HepG2 (cell line): ENCODE results near the gene SAC3D1. TPM values are rescaled to one million over a fixed set of nuclear protein-coding genes. Genes with fewer than 3 reads are reported as not detected.

Source experiments
- ATAC-seq: fragments of 200-7000 bp; cut with Tn5 transposase; 3 replicates; pipeline ENCODE4 v1.9.1; 2020; ENCODE audit warnings: mild to moderate bottlenecking, moderate library complexity
- BruUV-seq: library from RNA; stranded (reverse); fragments of 400-500 nt; replicated peaks from 2 replicates; lab custom pipeline; 2021; lab: Mats Ljungman, UMichigan
- CTCF ChIA-PET: fragments of 300-600 bp; formaldehyde crosslinking; extraction: SDS; loops from one replicate; lab custom pipeline; 2021; ENCODE audit warnings: low total read pairs, inconsistent platforms, low intra/inter-chr PET ratio; lab: Yijun Ruan, JAX
- POLR2A ChIA-PET: fragments of 350-600 bp; sonication (Branson Sonifier 250); formaldehyde crosslinking; loops from one replicate; lab custom pipeline; 2020; ENCODE audit warnings: antibody characterized with exemption, inconsistent platforms; lab: Yijun Ruan, JAX
- DNase-seq: peaks from one replicate; pipeline ENCODE4 v3.0.0-alpha.2; 2015; ENCODE audit warnings: low spot score
- FAIRE-seq: peaks from 3 replicates; lab custom pipeline; 2011; peaks lifted over from hg19 to GRCh38; lab: Jason Lieb, UNC
- H2AFZ ChIP-seq: one replicate; pipeline ENCODE4 v1.6.1; 2011; ENCODE audit warnings: low read length, inconsistent platforms
- H3K27ac ChIP-seq: fragments of 300-600 bp; 3 replicates; pipeline ENCODE4 v1.8.0; 2011; ENCODE audit warnings: mixed run types, mild to moderate bottlenecking, mixed read lengths, low read length, inconsistent platforms; ENCODE audit not compliant: insufficient read depth; ENCODE audit errors: extremely low read length
- H3K27me3 ChIP-seq, 2 experiments: fragments of 200-600 bp in 1 of 2; 2 replicates in 1 of 2; 3 replicates in 1 of 2; pipeline versions ENCODE4 v1.6.0 to v1.8.0; 2011; ENCODE audit warnings: low read length in 2 of 2, mild to moderate bottlenecking in 2 of 2, moderate library complexity in 2 of 2, inconsistent platforms in 1 of 2; ENCODE audit not compliant: insufficient read depth in 2 of 2, control insufficient read depth in 1 of 2
- H3K36me3 ChIP-seq, 2 experiments: fragments of 200-600 bp in 1 of 2; replicated peaks in 1 of 2; 2 replicates in 1 of 2; 3 replicates in 1 of 2; pipeline versions ENCODE4 v1.5.1 to v1.8.0; 2011; ENCODE audit warnings: low read length in 2 of 2, inconsistent platforms in 1 of 2; ENCODE audit not compliant: insufficient read depth in 2 of 2, control insufficient read depth in 1 of 2
- H3K4me1 ChIP-seq: 2 replicates; pipeline ENCODE4 v1.5.1; 2012; ENCODE audit warnings: low read length, inconsistent platforms; ENCODE audit not compliant: insufficient read depth
- H3K4me2 ChIP-seq: 2 replicates; pipeline ENCODE4 v1.6.0; 2011; ENCODE audit warnings: low read depth, low read length, inconsistent platforms
- H3K4me3 ChIP-seq, 3 experiments: fragments of 200-600 bp in 1 of 3; sonication (generic), shearing (Covaris generic) in 1 of 3; replicated peaks in 1 of 3; 2 replicates each; pipeline ENCODE4 v1.5.1; 2011 to 2016; ENCODE audit warnings: low read length in 3 of 3, inconsistent platforms in 2 of 3, low read depth in 2 of 3, mild to moderate bottlenecking in 2 of 3, control low read depth in 1 of 3, mixed read lengths in 1 of 3; ENCODE audit not compliant: insufficient read depth in 1 of 3
- H3K79me2 ChIP-seq: one replicate; pipeline ENCODE4 v1.6.1; 2011; ENCODE audit warnings: low read length, inconsistent platforms; ENCODE audit not compliant: insufficient read depth
- H3K9ac ChIP-seq: 2 replicates; pipeline ENCODE4 v1.6.0; 2011; ENCODE audit warnings: mild to moderate bottlenecking, low read depth, low read length, inconsistent platforms; ENCODE audit not compliant: insufficient read depth
- H3K9me3 ChIP-seq: 2 replicates; pipeline ENCODE4 v1.5.1; 2012; ENCODE audit warnings: mild to moderate bottlenecking, low read length
- H4K20me1 ChIP-seq: 2 replicates; pipeline ENCODE4 v1.6.0; 2011; ENCODE audit warnings: inconsistent platforms, mild to moderate bottlenecking, low read length, moderate library complexity; ENCODE audit not compliant: insufficient read depth
- GTF3A ChIP-seq: sonication (generic); formaldehyde crosslinking; conservative IDR thresholded peaks from 2 replicates; pipeline ENCODE4 v1.4.0; 2020; ENCODE audit warnings: mild to moderate bottlenecking, missing genetic modification reagents
- IKZF5 ChIP-seq: IDR thresholded peaks from 2 replicates; pipeline ENCODE4 v1.6.1; 2018; ENCODE audit warnings: missing genetic modification reagents, mild to moderate bottlenecking, missing compliant biosample characterization
- JUN ChIP-seq: sonication (generic); formaldehyde crosslinking; IDR thresholded peaks from 2 replicates; pipeline ENCODE4 v1.4.0; 2020; ENCODE audit warnings: mild to moderate bottlenecking, missing genetic modification reagents
- NFYB ChIP-seq: sonication (generic); formaldehyde crosslinking; IDR thresholded peaks from 2 replicates; pipeline ENCODE4 v1.4.0; 2020; ENCODE audit warnings: missing genetic modification reagents
- POGZ ChIP-seq: sonication (generic); formaldehyde crosslinking; IDR thresholded peaks from 2 replicates; pipeline ENCODE4 v1.4.0; 2020; ENCODE audit warnings: mild to moderate bottlenecking, missing genetic modification reagents
- SKI ChIP-seq: fragments of 450-650 bp; IDR thresholded peaks from one replicate; pipeline ENCODE4 v1.6.1; 2018; ENCODE audit warnings: mild to moderate bottlenecking; ENCODE audit not compliant: partially characterized antibody
- SRSF1 ChIP-seq: fragments of 200-400 bp; formaldehyde crosslinking; optimal IDR thresholded peaks from 2 replicates; pipeline ENCODE3; 2017; ENCODE audit warnings: mild to moderate bottlenecking, low read depth, low read length, moderate library complexity
- YEATS2 ChIP-seq: sonication (generic); formaldehyde crosslinking; IDR thresholded peaks from 2 replicates; pipeline ENCODE4 v1.4.0; 2020; ENCODE audit warnings: missing genetic modification reagents, borderline replicate concordance
- ZBTB10 ChIP-seq: sonication (generic); formaldehyde crosslinking; IDR thresholded peaks from 2 replicates; pipeline ENCODE4 v1.4.0; 2020; ENCODE audit warnings: missing genetic modification reagents, borderline replicate concordance
- ZMAT5 ChIP-seq: sonication (generic); formaldehyde crosslinking; IDR thresholded peaks from 2 replicates; pipeline ENCODE4 v1.5.0; 2020; ENCODE audit warnings: mild to moderate bottlenecking, low read depth, missing genetic modification reagents, borderline replicate concordance
- ZNF10 ChIP-seq: sonication (generic); formaldehyde crosslinking; IDR thresholded peaks from 2 replicates; pipeline ENCODE4 v1.4.0; 2020; ENCODE audit warnings: mild to moderate bottlenecking, low read depth, missing genetic modification reagents, borderline replicate concordance
- ZNF414 ChIP-seq: sonication (generic); formaldehyde crosslinking; IDR thresholded peaks from 2 replicates; pipeline ENCODE4 v1.5.0; 2020; ENCODE audit warnings: missing genetic modification reagents
- ZNF501 ChIP-seq: sonication (generic); formaldehyde crosslinking; IDR thresholded peaks from 2 replicates; pipeline ENCODE4 v1.5.1; 2020; ENCODE audit warnings: mild to moderate bottlenecking, moderate library complexity, missing genetic modification reagents
- WGBS: methylation state at CpG from one replicate; pipeline ENCODE4 v1.1.6; 2017; ENCODE audit warnings: low lambda C conversion rate; 5-methylcytosine and 5-hydroxymethylcytosine counted together
- in situ Hi-C: cut with HindIII; loops from 2 replicates; pipeline ENCODE4 v1.10.0; 2017; ENCODE audit warnings: low pct_unique_long_range_greater_than_20kb; ENCODE audit not compliant: extremely low pct_ligation_motif_present
- intact Hi-C: fragments of 100-400 bp; cut with micrococcal nuclease; formaldehyde crosslinking; loops from one replicate; pipeline ENCODE4 v1.10.0; 2022; ENCODE audit not compliant: unreplicated experiment
- polyA plus RNA-seq, 8 experiments: library from polyadenylated mRNA; depleted of rRNA in 3 of 8; stranded (reverse) in 7 of 8; unstranded in 1 of 8; fragments of >200 nt; fragmentation: Illumina TruSeq in 4 of 8; extraction: Trizol in 4 of 8; gene quantifications; 2 replicates each; pipeline versions ENCODE4 v1.2.1 to v1.2.3, GENCODE V29; 2011 to 2016; ENCODE audit warnings: low read depth in 4 of 8, missing spikeins in 1 of 8, mixed read lengths in 1 of 8; ENCODE audit not compliant: insufficient read depth in 1 of 8
- total RNA-seq, 5 experiments: library from RNA; depleted of rRNA; stranded (reverse); fragments of >200 nt; fragmentation: Illumina TruSeq; extraction: Trizol; gene quantifications; 2 replicates each; pipeline ENCODE4 v1.2.3, GENCODE V29; 2016; ENCODE audit warnings: low read depth in 1 of 5
- TF ChIP-seq, protein P1 (sequence below): sonication (generic); formaldehyde crosslinking; IDR thresholded peaks from 2 replicates; pipeline ENCODE4 v1.4.0; 2020; ENCODE audit warnings: mild to moderate bottlenecking, missing genetic modification reagents, borderline replicate concordance
- TF ChIP-seq, protein P2 (sequence below): sonication (generic); formaldehyde crosslinking; IDR thresholded peaks from 2 replicates; pipeline ENCODE4 v1.8.1; 2023; ENCODE audit warnings: missing genetic modification reagents, inconsistent platforms, borderline replicate concordance

SAC3D1 gene
- total and polyA plus RNA-seq, 2 of the 13 experiments (the other 11 are each of a cell fraction or from before 2014, with no cell fraction given) = 7.4 to 36.3 TPM

DNA sequence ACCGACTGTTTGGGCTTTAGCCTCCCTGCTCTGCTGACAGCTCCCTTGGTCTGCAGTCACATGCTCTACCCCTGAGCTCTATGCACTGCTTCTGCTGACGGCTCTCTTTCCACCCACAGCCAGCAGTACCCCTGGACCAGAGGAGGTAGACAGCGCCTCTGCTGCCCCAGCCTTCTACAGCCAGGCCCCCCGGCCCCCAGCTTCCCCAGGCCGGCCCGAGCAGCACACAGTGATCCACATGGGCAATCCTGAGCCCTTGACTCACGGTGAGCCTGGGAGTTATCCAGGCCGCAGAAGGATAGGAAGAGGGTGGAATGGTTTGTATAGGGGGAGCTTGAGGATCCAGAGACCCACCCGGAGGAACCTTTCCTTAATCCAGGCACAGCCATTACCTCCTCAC lies 45.8 kb downstream of the SAC3D1 start (continued):
- TF ChIP-seq NFYB (CRISPR knock-in tag) = no peak

- Histone ChIP-seq H3K9ac (no peak overlapping the region), H3K4me2 (no peak overlapping the region), H3K4me3 (no peak overlapping the region), H4K20me1 (no peaks in the 10 kb centered on the region), H3K27me3 (no peaks in the 10 kb centered on the region; a peak in 1 of 5 replicates), H3K79me2 (peaks cover 24% of the 10 kb centered on the region), H3K27ac (no peak overlapping the region), H3K36me3 (peaks cover 13 to 18% of the 10 kb centered on the region in 2 experiments; a peak in 3 of 5 replicates), H2AFZ (no peak overlapping the region), H3K4me1 (peaks cover 26% of the 10 kb centered on the region), H3K9me3 (no peaks in the 10 kb centered on the region)
- in situ Hi-C loops (no loop called here), intact Hi-C loops (no loop called here)
- ChIA-PET POLR2A (no interaction called here), CTCF (no interaction called here)
- 95% methylated on average over 11 of the region's 11 CpGs for WGBS
- DNase-seq (no peak), FAIRE-seq (no peak), ATAC-seq (no peak)
- no TSS peak for BruUV-seq
- no peak for TF ChIP-seq JUN (CRISPR knock-in tag)
- no peak for TF ChIP-seq ZMAT5 (CRISPR knock-in tag)
- TF ChIP-seq GTF3A = no peak
- TF ChIP-seq IKZF5 = no peak
- TF ChIP-seq ZNF501 = no peak
- TF ChIP-seq, protein P1, sequence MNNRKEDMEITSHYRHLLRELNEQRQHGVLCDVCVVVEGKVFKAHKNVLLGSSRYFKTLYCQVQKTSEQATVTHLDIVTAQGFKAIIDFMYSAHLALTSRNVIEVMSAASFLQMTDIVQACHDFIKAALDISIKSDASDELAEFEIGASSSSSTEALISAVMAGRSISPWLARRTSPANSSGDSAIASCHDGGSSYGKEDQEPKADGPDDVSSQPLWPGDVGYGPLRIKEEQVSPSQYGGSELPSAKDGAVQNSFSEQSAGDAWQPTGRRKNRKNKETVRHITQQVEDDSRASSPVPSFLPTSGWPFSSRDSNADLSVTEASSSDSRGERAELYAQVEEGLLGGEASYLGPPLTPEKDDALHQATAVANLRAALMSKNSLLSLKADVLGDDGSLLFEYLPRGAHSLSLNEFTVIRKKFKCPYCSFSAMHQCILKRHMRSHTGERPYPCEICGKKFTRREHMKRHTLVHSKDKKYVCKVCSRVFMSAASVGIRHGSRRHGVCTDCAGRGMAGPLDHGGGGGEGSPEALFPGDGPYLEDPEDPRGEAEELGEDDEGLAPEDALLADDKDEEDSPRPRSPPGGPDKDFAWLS (CRISPR knock-in tag) = no peak
- TF ChIP-seq, protein P2, sequence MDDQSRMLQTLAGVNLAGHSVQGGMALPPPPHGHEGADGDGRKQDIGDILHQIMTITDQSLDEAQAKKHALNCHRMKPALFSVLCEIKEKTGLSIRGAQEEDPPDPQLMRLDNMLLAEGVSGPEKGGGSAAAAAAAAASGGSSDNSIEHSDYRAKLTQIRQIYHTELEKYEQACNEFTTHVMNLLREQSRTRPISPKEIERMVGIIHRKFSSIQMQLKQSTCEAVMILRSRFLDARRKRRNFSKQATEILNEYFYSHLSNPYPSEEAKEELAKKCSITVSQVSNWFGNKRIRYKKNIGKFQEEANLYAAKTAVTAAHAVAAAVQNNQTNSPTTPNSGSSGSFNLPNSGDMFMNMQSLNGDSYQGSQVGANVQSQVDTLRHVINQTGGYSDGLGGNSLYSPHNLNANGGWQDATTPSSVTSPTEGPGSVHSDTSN (CRISPR knock-in tag) = no peak
- TF ChIP-seq ZBTB10 (CRISPR knock-in tag) = no peak
- no peak for TF ChIP-seq ZNF414
- TF ChIP-seq SRSF1 = no peak
- no peak for TF ChIP-seq SKI
- TF ChIP-seq POGZ = no peak
- TF ChIP-seq ZNF10 (CRISPR knock-in tag) = no peak
- no peak for TF ChIP-seq YEATS2 (CRISPR knock-in tag)
Observed at GRCh38 chr11:65087216-65087615, 46.2 kb downstream of the SAC3D1 start.
